Kidney epithelial cell (primary cell): Measurements from ENCODE around the gene B4GALT5. TPM values are rescaled to one million over a fixed set of nuclear protein-coding genes. Genes with fewer than 3 reads are reported as not detected.

Experiments used
- DNase-seq: peaks from one replicate; pipeline ENCODE4 v3.0.0-alpha.2; 2010; ENCODE audit warnings: low read depth
- H3K27me3 ChIP-seq: 2 replicates; pipeline ENCODE4 v1.6.0; 2011; ENCODE audit warnings: low read length; ENCODE audit not compliant: control insufficient read depth, insufficient read depth
- H3K36me3 ChIP-seq: 2 replicates; pipeline ENCODE4 v1.5.1; 2011; ENCODE audit warnings: low read length; ENCODE audit not compliant: control insufficient read depth, insufficient read depth
- H3K4me3 ChIP-seq: 2 replicates; pipeline ENCODE4 v1.5.1; 2011; ENCODE audit warnings: low read depth, mild to moderate bottlenecking, control low read depth, low read length
- total RNA-seq: library from RNA; depleted of rRNA; stranded (reverse); fragments of >200 nt; gene quantifications from 2 replicates; pipeline ENCODE4 v1.2.3, GENCODE V29; 2015
- TF ChIP-seq, protein P1 (sequence below): IDR thresholded peaks from 2 replicates; pipeline ENCODE4 v1.5.1; 2011; ENCODE audit warnings: mild to moderate bottlenecking, moderate library complexity, low read length, control low read depth, inconsistent platforms; ENCODE audit not compliant: insufficient read depth, poor library complexity, severe bottlenecking

B4GALT5 gene
- total RNA-seq, 1 donor from 2014 or later = 67.6 TPM

DNA sequence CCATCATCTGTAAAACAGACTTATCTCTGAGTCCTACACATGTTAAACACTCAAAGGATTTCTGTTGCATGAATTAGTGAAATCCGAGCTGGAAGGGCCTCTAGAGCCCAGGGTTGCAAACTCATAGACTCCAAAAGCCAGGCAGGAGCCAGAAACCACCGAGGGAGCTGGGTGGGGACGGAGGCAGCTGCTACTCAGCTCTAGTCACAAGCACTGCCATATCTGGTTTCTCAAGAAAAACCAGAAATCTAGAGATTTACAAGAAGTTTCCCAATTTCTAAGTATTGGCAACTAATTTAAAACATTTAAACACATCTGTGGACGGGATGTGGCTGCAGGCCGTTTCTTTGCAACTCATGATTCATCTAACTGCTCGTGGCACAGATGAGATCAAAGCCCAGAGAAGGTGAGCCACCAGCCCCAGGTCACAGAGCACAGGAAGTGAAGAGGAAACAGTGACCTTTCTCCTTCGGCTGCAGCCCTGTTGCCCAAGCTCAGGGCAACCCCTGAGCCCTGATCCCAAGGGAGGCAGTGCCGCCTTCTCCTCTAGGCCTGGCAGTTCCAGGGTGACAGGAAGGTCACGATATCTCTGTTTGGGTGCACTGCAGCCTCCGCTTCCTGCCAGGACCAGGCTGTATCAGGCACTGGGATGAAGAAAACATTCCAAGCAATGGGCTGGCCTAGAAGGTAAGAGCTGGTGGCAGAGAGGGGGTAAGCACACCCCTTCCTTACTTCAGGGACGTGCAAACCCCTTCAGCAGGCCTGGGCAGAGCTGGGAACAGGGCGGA lies 119.3 kb downstream of the B4GALT5 start:
- TF ChIP-seq, protein P1, sequence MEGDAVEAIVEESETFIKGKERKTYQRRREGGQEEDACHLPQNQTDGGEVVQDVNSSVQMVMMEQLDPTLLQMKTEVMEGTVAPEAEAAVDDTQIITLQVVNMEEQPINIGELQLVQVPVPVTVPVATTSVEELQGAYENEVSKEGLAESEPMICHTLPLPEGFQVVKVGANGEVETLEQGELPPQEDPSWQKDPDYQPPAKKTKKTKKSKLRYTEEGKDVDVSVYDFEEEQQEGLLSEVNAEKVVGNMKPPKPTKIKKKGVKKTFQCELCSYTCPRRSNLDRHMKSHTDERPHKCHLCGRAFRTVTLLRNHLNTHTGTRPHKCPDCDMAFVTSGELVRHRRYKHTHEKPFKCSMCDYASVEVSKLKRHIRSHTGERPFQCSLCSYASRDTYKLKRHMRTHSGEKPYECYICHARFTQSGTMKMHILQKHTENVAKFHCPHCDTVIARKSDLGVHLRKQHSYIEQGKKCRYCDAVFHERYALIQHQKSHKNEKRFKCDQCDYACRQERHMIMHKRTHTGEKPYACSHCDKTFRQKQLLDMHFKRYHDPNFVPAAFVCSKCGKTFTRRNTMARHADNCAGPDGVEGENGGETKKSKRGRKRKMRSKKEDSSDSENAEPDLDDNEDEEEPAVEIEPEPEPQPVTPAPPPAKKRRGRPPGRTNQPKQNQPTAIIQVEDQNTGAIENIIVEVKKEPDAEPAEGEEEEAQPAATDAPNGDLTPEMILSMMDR = no peak
- Histone ChIP-seq H3K27me3 (no peaks in the 10 kb centered on the region), H3K36me3 (no peaks in the 10 kb centered on the region), H3K4me3 (no peak overlapping the region)
- no peak for DNase-seq

GRCh38 chr20:49593466-49594142 lies 120.1 kb downstream of the B4GALT5 start:
- H3K27me3 ChIP-seq = no peaks in the 10 kb centered on the region
- TF ChIP-seq, protein P1 = no peak
- no peaks in the 10 kb centered on the region for H3K36me3 ChIP-seq
- no peak overlapping the region for H3K4me3 ChIP-seq
- DNase-seq = no peak

DNA sequence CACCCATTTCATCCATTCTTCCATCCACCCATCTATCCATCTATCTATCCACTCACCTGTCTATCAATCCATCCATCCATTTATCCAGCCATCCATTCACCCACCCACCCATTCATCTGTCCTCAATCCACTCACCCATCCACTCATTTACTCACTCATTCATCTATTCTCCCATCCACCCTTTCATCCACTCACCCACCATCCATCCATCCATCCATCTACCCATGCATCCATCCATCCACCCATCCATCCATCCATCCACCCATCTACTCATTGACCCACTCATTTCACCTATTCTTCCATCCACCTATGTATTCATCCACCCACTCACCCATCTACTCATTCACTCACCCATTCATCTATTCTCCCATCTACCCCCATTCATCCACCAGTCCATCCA lies 121.6 kb downstream of the B4GALT5 start:
- Histone ChIP-seq H3K27me3 (peaks cover 4% of the 10 kb centered on the region), H3K4me3 (no peak overlapping the region), H3K36me3 (no peaks in the 10 kb centered on the region)
- TF ChIP-seq, protein P1 = no peak
- DNase-seq = no peak

- H3K27me3 ChIP-seq = peaks cover 4% of the 10 kb centered on the region
- no peak overlapping the region for H3K4me3 ChIP-seq
- TF ChIP-seq, protein P1 = no peak
- no peaks in the 10 kb centered on the region for H3K36me3 ChIP-seq
- DNase-seq = no peak
These were observed 122.3 kb downstream of the B4GALT5 start for GRCh38 chr20:49591217-49591865.

- peaks cover 4% of the 10 kb centered on the region for H3K27me3 ChIP-seq
- no peaks in the 10 kb centered on the region for H3K36me3 ChIP-seq
- no peak overlapping the region for H3K4me3 ChIP-seq
- TF ChIP-seq, protein P1 = no peak
- no peak for DNase-seq
These were observed 123.3 kb downstream of the B4GALT5 start for GRCh38 chr20:49590163-49591017.
